Liver (tissue), 2 donors: ENCODE measurements around the gene TSSC4.

Experiments
- CTCF ChIP-seq: fragments of 150-350 bp; IDR thresholded peaks from 2 replicates; pipeline ENCODE4 v1.5.1; 2017; ENCODE audit warnings: improper control_type of control experiment, low read depth, low read length; ENCODE audit not compliant: missing input control
- REST ChIP-seq: IDR thresholded peaks from 2 replicates; pipeline ENCODE4 v1.6.1; 2016; ENCODE audit warnings: antibody characterized with exemption, mild to moderate bottlenecking
- donor health status: healthy.

GRCh38 chr11:2417856-2418692, 17.5 kb downstream of the TSSC4 start:
- TF ChIP-seq REST (no peak), CTCF (no peak)
